ENCODE results near the gene ZNF396. TPM values are rescaled to one million over a fixed set of nuclear protein-coding genes. Genes with fewer than 3 reads are reported as not detected.

ZNF396 gene
- total RNA-seq, 1 donor from 2014 or later: 1.4 TPM

- TF ChIP-seq CTCF (IDR thresholded peaks at IDR 0.05; ENCODE audit: insufficient read depth, low read depth, low read length) (no peak), EZH2 (IDR thresholded peaks at IDR 0.05; ENCODE audit: insufficient read depth, low read length) (no peak)
- Histone ChIP-seq H3K27ac (ENCODE audit: low read depth, low read length) (no peak overlapping the region), H3K9me3 (ENCODE audit: insufficient read depth, low read depth, low read length) (no peaks in the 10 kb centered on the region), H3K4me2 (ENCODE audit: low read length) (no peak overlapping the region), H3K27me3 (ENCODE audit: insufficient read depth, low read length) (peaks cover 2% of the 10 kb centered on the region), H3K79me2 (ENCODE audit: insufficient read depth, low read length) (no peaks in the 10 kb centered on the region), H3K4me1 (ENCODE audit: insufficient read depth, low read length) (peaks cover 2% of the 10 kb centered on the region), H3K4me3 (ENCODE audit: insufficient read depth, low read depth, low read length) (no peak overlapping the region), H3K9ac (ENCODE audit: low read length) (no peak overlapping the region), H3K36me3 (ENCODE audit: insufficient read depth, low read length) (no peaks in the 10 kb centered on the region), H4K20me1 (ENCODE audit: insufficient read depth, low read length) (no peaks in the 10 kb centered on the region), H2AFZ (ENCODE audit: low read depth, low read length) (no peak overlapping the region)
- peaks cover 3% of the 10 kb centered on the region for H3K4me1 Mint-ChIP-seq (ENCODE audit: low read depth, unreplicated experiment)
- H3K36me3 Mint-ChIP-seq (ENCODE audit: low read depth, unreplicated experiment): no peaks in the 10 kb centered on the region
- DNase-seq (ENCODE audit: low read depth): no peak
- no peak overlapping the region for H3K27ac Mint-ChIP-seq (ENCODE audit: unreplicated experiment)
- H3K9me3 Mint-ChIP-seq (ENCODE audit: unreplicated experiment): peaks cover 6% of the 10 kb centered on the region
- no peak overlapping the region for H3K4me3 Mint-ChIP-seq (ENCODE audit: unreplicated experiment)
- FAIRE-seq: no peak
- H3K27me3 Mint-ChIP-seq (ENCODE audit: low read depth, unreplicated experiment): peaks cover 4% of the 10 kb centered on the region
Observed at GRCh38 chr18:35411625-35412351, 34.7 kb upstream of the ZNF396 start.

GRCh38 chr18:35410561-35410960 lies 33.4 kb upstream of the ZNF396 start:
- FAIRE-seq: no peak
- Mint-ChIP-seq H3K4me1 (ENCODE audit: low read depth, unreplicated experiment) (peaks cover under 1% of the 10 kb centered on the region), H3K4me3 (ENCODE audit: unreplicated experiment) (no peak overlapping the region), H3K27ac (ENCODE audit: unreplicated experiment) (no peak overlapping the region), H3K36me3 (ENCODE audit: low read depth, unreplicated experiment) (no peaks in the 10 kb centered on the region), H3K27me3 (ENCODE audit: low read depth, unreplicated experiment) (peaks cover 4% of the 10 kb centered on the region), H3K9me3 (ENCODE audit: unreplicated experiment) (peaks cover 6% of the 10 kb centered on the region)
- H3K36me3 ChIP-seq (ENCODE audit: insufficient read depth, low read length): no peaks in the 10 kb centered on the region
- no peaks in the 10 kb centered on the region for H3K9me3 ChIP-seq (ENCODE audit: insufficient read depth, low read depth, low read length)
- H3K9ac ChIP-seq (ENCODE audit: low read length): no peak overlapping the region
- H3K4me1 ChIP-seq (ENCODE audit: insufficient read depth, low read length): peaks cover 2% of the 10 kb centered on the region
- no peaks in the 10 kb centered on the region for H3K79me2 ChIP-seq (ENCODE audit: insufficient read depth, low read length)
- H3K4me3 ChIP-seq (ENCODE audit: insufficient read depth, low read depth, low read length): no peak overlapping the region
- H4K20me1 ChIP-seq (ENCODE audit: insufficient read depth, low read length): no peaks in the 10 kb centered on the region
- H3K4me2 ChIP-seq (ENCODE audit: low read length): no peak overlapping the region
- no peak overlapping the region for H2AFZ ChIP-seq (ENCODE audit: low read depth, low read length)
- no peak overlapping the region for H3K27ac ChIP-seq (ENCODE audit: low read depth, low read length)
- TF ChIP-seq CTCF (IDR thresholded peaks at IDR 0.05; ENCODE audit: insufficient read depth, low read depth, low read length) (no peak), EZH2 (IDR thresholded peaks at IDR 0.05; ENCODE audit: insufficient read depth, low read length) (no peak)
- peaks cover 2% of the 10 kb centered on the region for H3K27me3 ChIP-seq (ENCODE audit: insufficient read depth, low read length)
- no peak for DNase-seq (ENCODE audit: low read depth)

GRCh38 chr18:35409911-35410310 lies 32.8 kb upstream of the ZNF396 start:
- TF ChIP-seq CTCF (IDR thresholded peaks at IDR 0.05; ENCODE audit: insufficient read depth, low read depth, low read length): no peak
- TF ChIP-seq EZH2 (IDR thresholded peaks at IDR 0.05; ENCODE audit: insufficient read depth, low read length): no peak
- peaks cover 2% of the 10 kb centered on the region for H3K4me1 ChIP-seq (ENCODE audit: insufficient read depth, low read length)
- no peak overlapping the region for H3K27ac ChIP-seq (ENCODE audit: low read depth, low read length)
- no peak overlapping the region for H2AFZ ChIP-seq (ENCODE audit: low read depth, low read length)
- no peak overlapping the region for H3K9ac ChIP-seq (ENCODE audit: low read length)
- FAIRE-seq: no peak
- peaks cover 2% of the 10 kb centered on the region for H3K27me3 ChIP-seq (ENCODE audit: insufficient read depth, low read length)
- no peak overlapping the region for H3K4me2 ChIP-seq (ENCODE audit: low read length)
- no peaks in the 10 kb centered on the region for H3K36me3 ChIP-seq (ENCODE audit: insufficient read depth, low read length)
- H3K4me3 ChIP-seq (ENCODE audit: insufficient read depth, low read depth, low read length): no peak overlapping the region
- no peaks in the 10 kb centered on the region for H3K79me2 ChIP-seq (ENCODE audit: insufficient read depth, low read length)
- Mint-ChIP-seq H3K4me3 (ENCODE audit: unreplicated experiment) (no peak overlapping the region), H3K4me1 (ENCODE audit: low read depth, unreplicated experiment) (no peaks in the 10 kb centered on the region), H3K36me3 (ENCODE audit: low read depth, unreplicated experiment) (no peaks in the 10 kb centered on the region), H3K27me3 (ENCODE audit: low read depth, unreplicated experiment) (peaks cover 4% of the 10 kb centered on the region), H3K9me3 (ENCODE audit: unreplicated experiment) (peaks cover 6% of the 10 kb centered on the region), H3K27ac (ENCODE audit: unreplicated experiment) (no peak overlapping the region)
- no peak for DNase-seq (ENCODE audit: low read depth)
- no peaks in the 10 kb centered on the region for H3K9me3 ChIP-seq (ENCODE audit: insufficient read depth, low read depth, low read length)
- H4K20me1 ChIP-seq (ENCODE audit: insufficient read depth, low read length): no peaks in the 10 kb centered on the region
